Measurements from ENCODE around the gene ZPLD1.

Gene ZPLD1

GRCh38 chr3:102525624-102526023 lies 90.8 kb downstream of the ZPLD1 start:
- no peak for TF ChIP-seq CTCF (conservative IDR thresholded peaks at IDR 0.05; ENCODE audit: low read depth)
- POLR2A ChIA-PET (ENCODE audit: low non-redundant PET) = no interaction called here

GRCh38 chr3:102526865-102527264 lies 92.0 kb downstream of the ZPLD1 start:
- CTCF ChIA-PET = interaction anchor here (0.6 to 1.2 kb wide), 2 partner anchors 9 to 298 kb away, joined by 3 to 7 read pairs; no protein-coding TSS in a partner anchor
- no peak for TF ChIP-seq CTCF (conservative IDR thresholded peaks at IDR 0.05; ENCODE audit: low read depth)
- DNase-seq (ENCODE audit: low spot score) = no peak
- POLR2A ChIA-PET (ENCODE audit: low non-redundant PET) = no interaction called here
- no peak overlapping the region for H3K27ac ChIP-seq

More at GRCh38 chr3:102525624-102526023, 90.8 kb downstream of the ZPLD1 start:
- CTCF ChIA-PET = no interaction called here
- H3K27ac ChIP-seq = no peak overlapping the region
- no peak for DNase-seq (ENCODE audit: low spot score)

GRCh38 chr3:102528727-102529126 lies 93.9 kb downstream of the ZPLD1 start:
- no peak for DNase-seq (ENCODE audit: low spot score)
- no peak for TF ChIP-seq CTCF (conservative IDR thresholded peaks at IDR 0.05; ENCODE audit: low read depth)
- ChIA-PET POLR2A (ENCODE audit: low non-redundant PET) (no interaction called here), CTCF (interaction anchor here (0.6 to 2.8 kb wide), 4 partner anchors 68 to 300 kb away, joined by 3 to 13 read pairs (median 6); no protein-coding TSS in a partner anchor)
- no peak overlapping the region for H3K27ac ChIP-seq
